Measurements from ENCODE around the gene MYO15B. TPM values are rescaled to one million over a fixed set of nuclear protein-coding genes. Genes with fewer than 3 reads are reported as not detected.

The MYO15B gene
- total and polyA plus RNA-seq, 2 donors (not counting 1 experiment from before 2014, with no cell fraction given) = 0.49 to 14.4 TPM

DNA sequence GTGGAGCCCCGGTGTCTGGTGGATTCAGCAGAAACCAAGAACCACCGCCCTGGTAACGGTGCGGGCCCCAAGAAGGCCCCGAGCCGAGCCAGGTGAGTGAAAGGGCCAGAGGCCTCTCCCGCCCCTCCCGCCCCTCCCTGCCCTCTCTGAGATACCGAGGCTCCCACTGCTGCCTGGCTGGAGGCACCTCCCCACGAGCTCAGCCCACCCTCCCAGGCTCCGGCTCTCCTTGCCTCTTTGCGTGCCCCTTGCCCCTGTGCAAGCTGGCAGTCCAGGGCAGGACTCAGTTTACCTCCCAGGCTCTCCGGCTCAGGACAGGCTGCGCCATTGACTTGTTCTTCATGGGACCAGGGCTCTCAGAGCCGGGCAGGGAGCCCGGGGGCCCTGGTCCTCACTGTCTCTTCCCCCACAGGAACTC is 14.1 kb upstream of the MYO15B start:
- H3K4me3 ChIP-seq (replicated peaks in 1 of 4; ENCODE audit: control extremely low read depth in 1 of 4, insufficient read depth in 1 of 4, low read depth in 3 of 4, low read length in 4 of 4) = no peak overlapping the region
- H3K4me2 ChIP-seq (ENCODE audit: extremely low read depth, insufficient read depth, low read length) = no peak overlapping the region
- no peaks in the 10 kb centered on the region for H3K4me1 ChIP-seq (ENCODE audit: control insufficient read depth, extremely low read depth, insufficient read depth, low read length)
- H2AFZ ChIP-seq (ENCODE audit: low read length) = no peak overlapping the region
- TF ChIP-seq EZH2 (IDR thresholded peaks at IDR 0.05; ENCODE audit: low read length, missing control alignments) = no peak
- TF ChIP-seq, protein P1, sequence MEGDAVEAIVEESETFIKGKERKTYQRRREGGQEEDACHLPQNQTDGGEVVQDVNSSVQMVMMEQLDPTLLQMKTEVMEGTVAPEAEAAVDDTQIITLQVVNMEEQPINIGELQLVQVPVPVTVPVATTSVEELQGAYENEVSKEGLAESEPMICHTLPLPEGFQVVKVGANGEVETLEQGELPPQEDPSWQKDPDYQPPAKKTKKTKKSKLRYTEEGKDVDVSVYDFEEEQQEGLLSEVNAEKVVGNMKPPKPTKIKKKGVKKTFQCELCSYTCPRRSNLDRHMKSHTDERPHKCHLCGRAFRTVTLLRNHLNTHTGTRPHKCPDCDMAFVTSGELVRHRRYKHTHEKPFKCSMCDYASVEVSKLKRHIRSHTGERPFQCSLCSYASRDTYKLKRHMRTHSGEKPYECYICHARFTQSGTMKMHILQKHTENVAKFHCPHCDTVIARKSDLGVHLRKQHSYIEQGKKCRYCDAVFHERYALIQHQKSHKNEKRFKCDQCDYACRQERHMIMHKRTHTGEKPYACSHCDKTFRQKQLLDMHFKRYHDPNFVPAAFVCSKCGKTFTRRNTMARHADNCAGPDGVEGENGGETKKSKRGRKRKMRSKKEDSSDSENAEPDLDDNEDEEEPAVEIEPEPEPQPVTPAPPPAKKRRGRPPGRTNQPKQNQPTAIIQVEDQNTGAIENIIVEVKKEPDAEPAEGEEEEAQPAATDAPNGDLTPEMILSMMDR (conservative IDR thresholded peaks at IDR 0.05 in 1 of 2, IDR thresholded peaks at IDR 0.05 in 1 of 2; ENCODE audit: low read depth in 1 of 2, low read length in 2 of 2) = no peak
- no peak for DNase-seq (ENCODE audit: low read depth in 2 of 2)
- no peak overlapping the region for H3K27ac ChIP-seq (ENCODE audit: insufficient read depth, low read length)
- H3K27me3 ChIP-seq (ENCODE audit: control insufficient read depth, insufficient read depth, low read length) = no peaks in the 10 kb centered on the region
- H3K9ac ChIP-seq (ENCODE audit: insufficient read depth, low read length) = no peak overlapping the region
- no peaks in the 10 kb centered on the region for H3K36me3 ChIP-seq (ENCODE audit: control insufficient read depth, insufficient read depth, low read length)
- no peaks in the 10 kb centered on the region for H4K20me1 ChIP-seq (ENCODE audit: control insufficient read depth, extremely low read depth, insufficient read depth, low read length)
- no peaks in the 10 kb centered on the region for H3K79me2 ChIP-seq (ENCODE audit: control insufficient read depth, insufficient read depth, low read length)
- no peaks in the 10 kb centered on the region for H3K9me3 ChIP-seq (ENCODE audit: control insufficient read depth, insufficient read depth, low read depth, low read length)

DNA sequence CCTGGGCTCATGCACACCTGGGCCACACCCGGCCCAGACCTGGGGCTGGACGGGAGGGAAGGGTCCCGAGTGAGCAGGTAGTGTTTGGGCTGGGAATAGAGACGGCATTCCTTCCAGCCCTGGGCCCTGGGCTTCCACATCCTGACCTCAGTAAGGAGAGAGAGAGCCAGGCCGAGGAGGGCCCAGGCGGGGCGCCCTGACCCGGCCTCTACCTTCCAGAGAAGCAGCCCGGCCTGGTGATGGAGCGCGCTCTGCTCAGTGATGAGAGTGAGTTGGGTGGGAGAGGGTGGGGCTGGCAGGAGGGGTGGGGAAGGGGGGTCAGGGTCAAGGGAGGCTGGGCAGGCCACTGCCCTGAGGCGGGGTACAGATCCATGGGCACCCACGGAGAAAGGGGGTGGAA is 13.6 kb upstream of the MYO15B start:
- Histone ChIP-seq H3K9me3 (ENCODE audit: control insufficient read depth, insufficient read depth, low read depth, low read length) (no peaks in the 10 kb centered on the region), H2AFZ (ENCODE audit: low read length) (no peak overlapping the region), H3K4me2 (ENCODE audit: extremely low read depth, insufficient read depth, low read length) (no peak overlapping the region), H4K20me1 (ENCODE audit: control insufficient read depth, extremely low read depth, insufficient read depth, low read length) (no peaks in the 10 kb centered on the region), H3K4me3 (replicated peaks in 1 of 4; ENCODE audit: control extremely low read depth in 1 of 4, insufficient read depth in 1 of 4, low read depth in 3 of 4, low read length in 4 of 4) (no peak overlapping the region), H3K4me1 (ENCODE audit: control insufficient read depth, extremely low read depth, insufficient read depth, low read length) (no peaks in the 10 kb centered on the region), H3K27ac (ENCODE audit: insufficient read depth, low read length) (no peak overlapping the region), H3K36me3 (ENCODE audit: control insufficient read depth, insufficient read depth, low read length) (no peaks in the 10 kb centered on the region), H3K79me2 (ENCODE audit: control insufficient read depth, insufficient read depth, low read length) (no peaks in the 10 kb centered on the region), H3K27me3 (ENCODE audit: control insufficient read depth, insufficient read depth, low read length) (no peaks in the 10 kb centered on the region), H3K9ac (ENCODE audit: insufficient read depth, low read length) (no peak overlapping the region)
- no peak for DNase-seq (ENCODE audit: low read depth in 2 of 2)
- TF ChIP-seq, protein P1 (conservative IDR thresholded peaks at IDR 0.05 in 1 of 2, IDR thresholded peaks at IDR 0.05 in 1 of 2; ENCODE audit: low read depth in 1 of 2, low read length in 2 of 2) = no peak
- no peak for TF ChIP-seq EZH2 (IDR thresholded peaks at IDR 0.05; ENCODE audit: low read length, missing control alignments)

DNA sequence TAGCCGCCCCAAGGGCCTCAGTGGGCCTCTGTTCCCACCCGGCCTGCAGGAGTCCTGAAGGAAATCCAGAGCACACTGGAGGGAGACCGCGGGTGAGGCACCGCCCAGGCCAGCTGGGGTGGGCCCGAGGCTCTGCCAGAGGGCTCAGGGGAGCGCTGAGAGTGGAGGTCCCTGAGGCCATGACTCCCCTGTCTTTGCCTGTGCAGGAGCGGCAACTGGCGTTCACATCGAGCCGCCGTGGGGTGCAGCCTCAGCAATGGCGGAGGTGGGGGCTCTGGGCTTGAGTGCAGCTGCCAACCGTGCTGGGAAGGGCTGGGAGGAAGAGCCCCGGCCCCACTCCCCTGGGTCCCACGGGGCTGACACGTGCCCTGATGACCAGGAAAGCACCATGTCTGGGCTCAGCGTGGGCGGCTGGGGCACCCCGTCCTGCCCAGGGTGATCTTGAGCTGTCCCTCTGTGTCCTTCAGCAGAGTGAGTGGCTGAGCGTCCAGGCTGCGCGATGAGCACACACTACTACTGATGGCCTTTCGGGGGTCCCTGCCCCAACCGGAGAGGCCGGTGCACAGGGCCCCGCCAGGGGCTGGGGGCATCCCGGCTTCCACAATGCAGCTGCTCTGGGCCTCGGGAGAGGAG is 13.1 kb upstream of the MYO15B start:
- Histone ChIP-seq H3K27me3 (ENCODE audit: control insufficient read depth, insufficient read depth, low read length) (no peaks in the 10 kb centered on the region), H3K4me1 (ENCODE audit: control insufficient read depth, extremely low read depth, insufficient read depth, low read length) (no peaks in the 10 kb centered on the region), H3K36me3 (ENCODE audit: control insufficient read depth, insufficient read depth, low read length) (no peaks in the 10 kb centered on the region), H3K27ac (ENCODE audit: insufficient read depth, low read length) (no peak overlapping the region), H3K9me3 (ENCODE audit: control insufficient read depth, insufficient read depth, low read depth, low read length) (no peaks in the 10 kb centered on the region), H3K4me2 (ENCODE audit: extremely low read depth, insufficient read depth, low read length) (no peak overlapping the region), H2AFZ (ENCODE audit: low read length) (no peak overlapping the region), H3K9ac (ENCODE audit: insufficient read depth, low read length) (no peak overlapping the region), H3K4me3 (replicated peaks in 1 of 4; ENCODE audit: control extremely low read depth in 1 of 4, insufficient read depth in 1 of 4, low read depth in 3 of 4, low read length in 4 of 4) (no peak overlapping the region), H4K20me1 (ENCODE audit: control insufficient read depth, extremely low read depth, insufficient read depth, low read length) (no peaks in the 10 kb centered on the region), H3K79me2 (ENCODE audit: control insufficient read depth, insufficient read depth, low read length) (no peaks in the 10 kb centered on the region)
- TF ChIP-seq, protein P1 (conservative IDR thresholded peaks at IDR 0.05 in 1 of 2, IDR thresholded peaks at IDR 0.05 in 1 of 2; ENCODE audit: low read depth in 1 of 2, low read length in 2 of 2) = no peak
- TF ChIP-seq EZH2 (IDR thresholded peaks at IDR 0.05; ENCODE audit: low read length, missing control alignments) = no peak
- DNase-seq (ENCODE audit: low read depth in 2 of 2) = no peak
